Measurements from ENCODE around the gene ADH1B. TPM values are rescaled to one million over a fixed set of nuclear protein-coding genes. Genes with fewer than 3 reads are reported as not detected.

The ADH1B gene
- total RNA-seq, 4 donors from 2014 or later: 72.0 to 367 (median 194) TPM

GRCh38 chr4:99317354-99317753, 3.8 kb downstream of the ADH1B start:
- no peak for TF ChIP-seq POLR2A (IDR thresholded peaks at IDR 0.05)
- TF ChIP-seq CTCF (IDR thresholded peaks at IDR 0.05): no peak
- H3K27ac ChIP-seq: peak overlapping the region in 3 of 4 donors; percentile 1 to 46 (median 25)
- no peaks in the 10 kb centered on the region for H3K36me3 ChIP-seq
- H3K9me3 ChIP-seq: no peaks in the 10 kb centered on the region
- H3K4me1 ChIP-seq: no peaks in the 10 kb centered on the region
- H3K4me3 ChIP-seq: peak overlapping the region in 2 of 4 donors; percentile 23 to 36
- DNase-seq: no peak
- no peaks in the 10 kb centered on the region for H3K27me3 ChIP-seq

- H3K4me1 ChIP-seq: no peaks in the 10 kb centered on the region
- peak overlapping the region in 1 of 4 donors; percentile 8 for H3K4me3 ChIP-seq
- no peaks in the 10 kb centered on the region for H3K36me3 ChIP-seq
- no peaks in the 10 kb centered on the region for H3K27me3 ChIP-seq
- H3K9me3 ChIP-seq: no peaks in the 10 kb centered on the region
- H3K27ac ChIP-seq: peak overlapping the region in 1 of 4 donors; percentile 19
- DNase-seq: no peak
- TF ChIP-seq POLR2A (IDR thresholded peaks at IDR 0.05) (no peak), CTCF (IDR thresholded peaks at IDR 0.05) (no peak)
Observed at GRCh38 chr4:99315839-99316238, 5.4 kb downstream of the ADH1B start.

GRCh38 chr4:99314211-99314610, 7.0 kb downstream of the ADH1B start:
- H3K4me1 ChIP-seq: no peaks in the 10 kb centered on the region
- TF ChIP-seq POLR2A (IDR thresholded peaks at IDR 0.05) (no peak), CTCF (IDR thresholded peaks at IDR 0.05) (no peak)
- peak overlapping the region in 1 of 4 donors; percentile 13 for H3K27ac ChIP-seq
- no peaks in the 10 kb centered on the region for H3K9me3 ChIP-seq
- H3K36me3 ChIP-seq: no peaks in the 10 kb centered on the region
- H3K4me3 ChIP-seq: no peak overlapping the region
- no peak for DNase-seq
- H3K27me3 ChIP-seq: no peaks in the 10 kb centered on the region

- no peak for DNase-seq
- no peaks in the 10 kb centered on the region for H3K27me3 ChIP-seq
- H3K4me3 ChIP-seq: no peak overlapping the region
- no peak overlapping the region for H3K27ac ChIP-seq
- H3K9me3 ChIP-seq: no peaks in the 10 kb centered on the region
- no peak for TF ChIP-seq CTCF (IDR thresholded peaks at IDR 0.05)
- TF ChIP-seq POLR2A (IDR thresholded peaks at IDR 0.05): no peak
- no peaks in the 10 kb centered on the region for H3K4me1 ChIP-seq
- no peaks in the 10 kb centered on the region for H3K36me3 ChIP-seq
Observed at GRCh38 chr4:99310389-99310788, 10.8 kb downstream of the ADH1B start.

- H3K9me3 ChIP-seq: no peaks in the 10 kb centered on the region
- no peaks in the 10 kb centered on the region for H3K4me1 ChIP-seq
- peak overlapping the region in 1 of 4 donors; percentile 17 for H3K27ac ChIP-seq
- no peak for TF ChIP-seq CTCF (IDR thresholded peaks at IDR 0.05)
- no peak for TF ChIP-seq POLR2A (IDR thresholded peaks at IDR 0.05)
- H3K36me3 ChIP-seq: no peaks in the 10 kb centered on the region
- DNase-seq: no peak
- no peaks in the 10 kb centered on the region for H3K27me3 ChIP-seq
- no peak overlapping the region for H3K4me3 ChIP-seq
Observed at GRCh38 chr4:99305638-99306400, 15.4 kb downstream of the ADH1B start.
